NCI-H1417 treated with DMSO at 0.1 percent for 48 hours (cell line): ENCODE results near the gene SFT2D2.
A peak's percentile ranks its signal among the peaks of the same experiment; 100 is the strongest.

Source experiments
- DNase-seq: peaks from one replicate; lab custom pipeline; 2025; lab: John Stamatoyannopoulos, UW

Gene SFT2D2

DNA sequence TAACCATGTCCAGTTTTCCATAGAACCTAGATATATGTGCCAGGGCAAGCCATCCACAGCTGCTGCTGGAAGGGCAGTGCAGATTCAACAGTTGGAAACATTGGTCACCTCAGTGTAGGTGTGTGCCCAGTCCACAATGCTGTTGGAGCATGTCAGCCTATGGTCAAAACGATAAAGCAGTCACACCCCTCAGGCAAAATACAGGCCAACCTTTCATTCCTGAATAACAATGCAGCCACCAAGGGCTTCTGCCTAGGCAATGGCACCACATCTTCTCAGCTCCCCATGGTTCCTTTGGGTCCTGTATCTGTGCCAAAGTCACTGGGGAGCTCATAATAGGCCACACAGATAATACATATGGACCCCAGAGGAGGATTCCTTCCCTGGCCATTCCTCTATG is 39.8 kb downstream of the SFT2D2 start:
- no peak for DNase-seq

- DNase-seq: no peak
Measured at GRCh38 chr1:168266644-168267186, 40.9 kb downstream of the SFT2D2 start.

DNA sequence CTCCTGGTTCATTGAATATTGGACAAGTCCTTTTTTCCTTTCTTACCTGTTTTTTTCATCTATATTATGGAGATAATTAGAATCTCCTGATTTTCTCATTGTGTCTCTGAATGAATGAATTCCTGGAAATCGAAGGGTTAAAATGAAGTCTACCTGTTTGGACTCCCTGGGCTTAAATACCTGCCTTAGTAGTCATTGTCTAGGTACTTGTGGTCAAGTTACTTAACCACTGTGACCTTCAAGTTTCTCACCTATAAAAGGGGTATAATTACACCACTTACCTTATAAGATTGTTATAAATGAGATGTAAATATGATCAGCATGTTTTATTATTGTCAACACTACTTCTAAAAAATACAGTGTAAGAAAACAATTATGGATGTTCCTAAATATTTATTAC is 45.8 kb downstream of the SFT2D2 start:
- DNase-seq: no peak

DNA sequence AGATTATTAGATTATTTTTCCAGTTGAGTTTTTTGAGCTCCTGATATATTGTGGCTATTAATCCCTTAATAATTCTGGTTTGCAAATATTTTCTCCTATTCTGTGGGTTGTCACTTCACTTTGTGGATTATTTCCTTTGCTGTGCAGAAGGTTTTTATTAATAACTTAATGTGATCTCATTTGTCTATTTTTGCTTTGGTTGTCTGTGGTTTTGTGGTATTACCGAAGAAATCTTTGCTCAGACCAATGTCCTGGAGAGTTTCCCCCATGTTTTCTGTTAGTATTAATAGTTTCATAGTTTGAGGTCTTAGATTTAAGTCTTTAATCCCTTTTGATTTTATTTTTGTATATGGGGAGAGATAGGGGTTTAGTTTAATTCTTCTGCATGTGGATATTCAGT is 47.8 kb downstream of the SFT2D2 start:
- no peak for DNase-seq

DNA sequence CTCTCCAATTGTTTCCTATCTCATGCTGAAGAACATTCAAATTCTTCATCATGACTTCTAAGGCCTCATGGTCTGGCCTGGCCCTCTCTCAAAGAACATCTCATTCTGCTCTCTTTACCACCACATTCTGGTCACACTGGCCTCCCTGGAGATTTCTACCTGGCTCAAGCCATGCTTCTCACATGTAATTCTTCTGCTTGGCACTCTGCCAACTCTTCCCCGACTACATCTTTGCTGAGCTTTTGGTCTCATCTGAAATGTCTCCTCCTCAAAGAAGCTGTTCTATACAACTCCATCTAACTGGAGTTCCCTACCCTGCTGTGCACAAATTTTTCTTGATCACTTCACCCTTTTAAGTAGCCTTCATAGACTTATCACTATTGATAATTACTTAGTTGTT is 53.4 kb downstream of the SFT2D2 start:
- DNase-seq: no peak

DNA sequence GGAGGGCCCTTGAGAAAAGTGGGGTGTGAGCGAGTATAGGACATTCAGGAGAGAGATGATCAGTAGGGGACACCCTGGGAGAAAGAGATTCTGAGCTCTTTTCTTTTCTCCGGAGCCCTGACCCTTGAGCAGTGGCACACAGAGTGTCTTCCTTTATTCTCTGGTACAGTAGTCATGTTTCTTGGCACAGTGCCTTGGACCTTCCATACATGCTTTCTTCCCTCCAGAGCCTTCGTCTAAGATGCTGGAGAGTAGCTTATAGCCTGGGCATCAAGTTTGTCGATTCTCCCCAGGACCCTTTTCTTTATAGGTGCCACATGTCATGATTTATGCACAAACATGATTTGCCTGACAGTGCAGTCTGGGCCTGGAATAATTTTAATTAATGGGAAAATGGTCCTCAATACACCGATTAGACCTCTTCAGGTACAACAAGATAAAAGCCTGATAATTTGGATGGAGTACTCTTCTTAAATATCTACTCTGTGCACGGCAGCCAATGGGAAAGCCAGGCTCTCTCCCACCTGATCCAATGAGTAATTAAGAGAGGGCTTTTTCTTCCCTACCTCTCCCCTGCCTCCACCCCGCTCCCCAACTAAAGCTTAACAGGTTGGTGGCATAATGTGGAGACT is 54.6 kb downstream of the SFT2D2 start, which contains the start of gene TBX19:
Gene TBX19 (plus strand): TSS at position 582 of the 632 bp plus-strand sequence. CDS start 214 bp downstream, outside the sequence.
- DNase-seq: no peak

DNA sequence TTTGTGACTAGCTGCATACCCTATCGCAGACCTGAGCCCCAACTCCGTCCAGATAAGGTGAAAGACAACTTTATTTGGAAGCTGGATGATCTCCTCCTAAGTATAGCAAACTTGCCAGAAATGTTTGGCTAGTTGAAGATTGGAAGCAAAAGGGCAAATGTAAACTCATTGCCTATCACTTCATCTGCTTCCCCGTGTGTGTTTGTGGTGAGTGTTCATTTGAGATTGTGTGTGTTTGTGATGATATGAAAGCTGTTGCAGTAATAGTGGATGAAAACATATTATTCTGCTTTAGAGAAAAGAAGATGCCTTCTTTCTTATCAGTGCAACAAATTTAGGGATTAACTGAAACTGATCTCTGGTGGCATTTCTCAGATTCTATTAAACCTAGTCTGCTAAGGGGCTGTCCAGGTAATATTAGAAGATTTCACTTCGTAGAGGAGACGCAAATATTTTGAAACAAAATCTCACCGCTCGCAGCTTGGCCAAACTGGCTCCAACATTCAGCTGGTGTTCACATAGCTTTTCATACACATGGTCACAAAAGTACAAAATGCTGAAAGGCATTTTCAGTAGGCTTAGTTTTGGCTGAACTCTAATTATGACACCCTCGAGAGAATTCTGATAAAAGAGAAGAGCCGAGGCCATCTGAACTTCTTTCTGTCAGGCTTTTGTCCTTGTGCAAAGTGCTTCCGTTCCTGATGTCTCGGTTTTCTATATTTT is 56.0 kb downstream of the SFT2D2 start:
- DNase-seq: no peak

GRCh38 chr1:168285521-168285790 is 59.7 kb downstream of the SFT2D2 start:
- no peak for DNase-seq

DNA sequence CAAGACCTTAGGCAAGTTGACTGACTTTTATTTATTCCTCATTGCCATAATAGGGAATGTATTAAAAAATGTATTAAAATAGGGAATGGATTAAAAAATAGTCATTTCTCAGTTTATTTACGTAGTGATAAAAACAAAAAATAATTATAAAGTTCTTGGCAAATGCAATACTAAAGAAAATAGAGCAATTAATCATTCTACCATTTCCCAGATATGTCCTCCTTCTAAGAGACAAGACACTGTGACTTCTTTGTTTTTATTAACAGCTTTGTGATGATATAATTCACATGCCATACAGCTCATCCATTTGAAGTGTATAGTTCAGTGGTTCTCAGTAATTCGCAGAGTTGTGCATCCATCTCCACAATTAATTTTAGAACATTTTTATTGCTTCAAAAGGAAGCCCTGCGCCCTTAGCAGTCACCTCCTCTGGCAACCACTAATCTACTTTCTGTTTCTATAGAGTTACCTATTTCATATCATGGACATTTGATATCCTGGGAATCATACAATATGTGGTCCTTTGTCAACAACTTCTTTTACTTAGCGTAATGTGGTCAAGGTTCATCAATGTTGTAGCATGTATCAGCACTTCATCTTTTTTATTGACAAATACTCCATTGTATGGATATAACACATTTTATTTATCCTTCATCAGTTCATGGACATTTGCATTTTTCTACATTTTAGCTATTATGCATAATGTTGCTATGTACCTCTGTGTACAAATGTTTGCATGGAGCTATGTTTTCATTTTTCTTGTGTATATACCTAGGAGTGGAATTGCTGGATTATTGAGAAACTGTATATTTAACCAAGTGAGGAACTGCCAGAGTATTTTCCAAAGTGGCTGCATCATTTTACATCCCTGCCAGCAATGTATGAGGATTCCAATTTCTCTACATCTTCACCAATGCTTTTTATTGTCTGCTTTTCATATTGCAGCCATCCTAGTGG is 60.4 kb downstream of the SFT2D2 start:
- no peak for DNase-seq

DNA sequence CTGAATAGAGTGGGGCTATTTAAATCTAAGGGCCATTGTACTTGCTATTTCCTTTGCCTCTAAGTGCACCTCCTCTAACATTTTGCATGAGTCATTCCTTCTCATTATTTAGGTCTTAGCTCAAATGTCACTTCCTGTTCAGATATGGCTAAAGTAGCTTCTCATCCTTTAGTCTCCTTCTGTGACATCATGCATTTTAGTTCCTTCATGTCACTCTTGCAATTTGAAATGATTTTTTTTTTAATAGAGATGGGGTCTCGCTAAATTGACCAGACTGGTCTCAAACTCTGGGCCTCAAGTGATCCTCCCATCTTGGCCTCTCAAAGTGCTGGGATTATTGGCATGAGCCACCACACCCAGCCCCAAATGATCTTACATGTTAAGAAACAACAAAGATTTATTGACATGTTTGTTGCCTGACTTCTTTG is 61.4 kb downstream of the SFT2D2 start:
- DNase-seq: no peak

DNA sequence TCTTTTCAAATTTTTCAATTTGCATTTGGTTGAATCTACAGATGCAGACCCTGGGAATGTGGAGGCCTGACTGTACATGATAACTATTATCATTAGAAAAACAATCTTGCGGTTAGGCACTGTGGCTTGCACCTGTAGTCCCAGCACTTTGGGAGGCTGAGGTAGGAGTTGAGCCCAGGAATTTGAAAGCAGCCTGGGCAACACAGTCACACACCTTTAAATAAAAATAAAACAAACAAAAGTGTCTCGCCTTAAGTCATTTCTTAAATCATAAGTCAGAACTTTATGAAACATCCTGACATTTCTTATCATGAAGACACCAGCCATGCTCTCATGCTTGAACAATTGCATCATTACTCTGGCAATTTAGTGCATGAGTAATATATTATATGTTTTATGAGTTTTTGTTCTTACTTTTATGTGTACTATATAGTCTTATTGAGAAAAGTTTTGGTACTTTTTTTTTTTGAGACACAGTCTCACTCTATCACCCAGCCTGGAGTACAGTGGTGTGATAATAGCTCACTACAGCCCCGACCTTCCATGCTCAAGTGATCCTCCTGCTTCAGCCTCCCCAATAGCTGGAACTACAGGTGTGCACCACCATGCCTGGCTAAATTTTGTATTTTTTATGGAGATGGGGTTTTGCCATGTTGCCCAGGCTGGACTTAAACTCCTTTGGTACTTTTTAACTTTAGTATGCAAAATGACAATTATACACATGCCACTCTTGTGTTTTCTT is 62.7 kb downstream of the SFT2D2 start:
- DNase-seq: no peak

GRCh38 chr1:168291222-168291837 is 65.5 kb downstream of the SFT2D2 start:
- DNase-seq: peak; percentile 85

GRCh38 chr1:168293356-168293755 is 67.6 kb downstream of the SFT2D2 start:
- DNase-seq: no peak

DNA sequence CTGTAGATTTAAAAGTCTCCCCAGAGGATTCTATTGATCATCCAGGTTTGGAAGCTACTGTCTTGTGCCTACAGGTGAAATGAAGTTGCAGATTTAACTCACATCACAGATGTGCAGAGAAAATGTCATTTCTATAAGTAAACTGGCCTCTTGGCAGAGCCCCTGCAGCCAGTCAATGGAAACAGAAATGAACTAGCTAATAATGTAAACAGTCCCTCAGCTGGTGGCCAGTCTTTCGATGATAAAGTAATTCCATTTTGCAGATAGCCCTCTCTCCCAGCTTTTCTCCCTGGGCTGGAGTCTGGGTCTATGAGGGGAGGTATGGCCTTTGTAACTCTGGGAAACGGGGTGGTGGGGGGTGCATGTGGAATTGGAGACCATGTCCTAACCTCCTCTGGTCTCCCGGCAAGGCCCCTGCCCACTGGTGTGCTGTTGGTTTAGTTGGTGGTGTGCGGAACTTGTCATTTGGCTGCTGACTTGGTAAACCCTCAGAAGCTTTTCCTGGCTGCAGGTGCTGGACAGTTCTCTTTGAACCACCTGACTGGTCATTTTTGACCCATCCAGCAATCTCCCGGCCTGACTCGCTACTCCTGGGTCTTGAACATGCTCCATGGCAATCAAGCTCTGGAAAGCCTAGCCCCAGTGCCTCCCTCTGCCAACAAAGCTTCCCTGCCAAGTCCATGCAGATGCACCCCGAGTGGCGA is 69.8 kb downstream of the SFT2D2 start:
- DNase-seq: no peak

GRCh38 chr1:168297019-168297730 is 71.4 kb downstream of the SFT2D2 start:
- no peak for DNase-seq

DNA sequence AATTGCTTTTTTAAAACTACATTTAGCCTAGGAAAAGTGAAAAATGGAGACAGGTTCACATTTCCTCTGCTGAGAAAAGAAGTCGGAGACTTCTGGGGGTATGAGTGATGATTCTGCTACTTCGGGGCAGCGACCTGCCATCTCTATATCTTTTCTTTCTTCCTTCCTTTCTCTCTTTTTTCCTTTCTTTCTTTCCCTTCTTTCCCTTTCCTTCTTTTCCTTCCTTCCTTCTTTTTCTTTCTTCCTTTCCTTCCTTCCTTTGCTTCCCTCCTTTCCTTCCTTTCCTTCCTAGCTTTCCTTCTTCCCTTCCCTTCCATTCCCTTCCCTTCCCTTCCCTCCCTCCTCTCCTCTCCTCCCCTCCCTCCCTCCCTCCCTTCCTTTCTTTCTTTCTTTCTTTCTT is 72.6 kb downstream of the SFT2D2 start:
- DNase-seq: no peak

GRCh38 chr1:168300626-168301025 is 74.8 kb downstream of the SFT2D2 start:
- DNase-seq: no peak

- DNase-seq: no peak
Measured at GRCh38 chr1:168301664-168302320, 76.0 kb downstream of the SFT2D2 start.
